Measurements from ENCODE around the gene DDX20.
A peak's percentile ranks its signal among the peaks of the same experiment; 100 is the strongest.

DNA sequence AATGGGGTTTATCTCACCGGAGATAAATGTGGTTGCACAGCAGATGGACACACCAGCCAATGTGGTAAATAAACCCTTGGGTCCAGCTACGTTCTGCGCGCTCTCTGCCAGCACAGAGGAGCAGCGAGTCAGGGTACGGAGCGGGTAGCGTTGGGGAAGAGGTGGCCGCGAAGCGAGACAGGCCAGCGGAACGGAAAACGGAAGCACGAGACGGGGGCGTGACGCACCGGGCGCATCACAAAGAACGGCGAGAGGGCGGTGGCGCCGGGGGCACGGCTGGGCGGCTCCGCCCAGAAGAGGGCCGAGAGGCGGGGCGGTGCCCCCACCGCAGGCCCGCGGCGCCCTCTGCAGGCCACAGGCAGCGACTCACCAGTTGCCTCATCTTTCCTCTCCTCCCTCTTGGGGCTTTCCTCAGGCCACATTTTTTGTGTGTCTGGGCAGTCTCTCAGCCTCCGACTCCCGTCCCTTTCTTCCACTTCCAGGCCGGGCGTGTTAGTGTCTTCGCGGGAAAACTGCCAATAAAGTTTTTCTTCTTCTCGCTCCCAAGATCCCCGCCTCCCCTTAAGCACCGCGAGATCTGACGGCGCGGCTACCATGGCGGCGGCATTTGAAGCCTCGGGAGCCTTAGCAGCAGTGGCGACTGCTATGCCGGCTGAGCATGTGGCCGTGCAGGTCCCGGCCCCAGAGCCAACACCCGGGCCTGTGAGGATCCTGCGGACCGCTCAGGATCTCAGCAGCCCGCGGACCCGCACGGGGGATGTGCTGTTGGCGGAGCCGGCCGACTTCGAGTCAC, at the start of gene DDX20:
- TF ChIP-seq, protein P1, sequence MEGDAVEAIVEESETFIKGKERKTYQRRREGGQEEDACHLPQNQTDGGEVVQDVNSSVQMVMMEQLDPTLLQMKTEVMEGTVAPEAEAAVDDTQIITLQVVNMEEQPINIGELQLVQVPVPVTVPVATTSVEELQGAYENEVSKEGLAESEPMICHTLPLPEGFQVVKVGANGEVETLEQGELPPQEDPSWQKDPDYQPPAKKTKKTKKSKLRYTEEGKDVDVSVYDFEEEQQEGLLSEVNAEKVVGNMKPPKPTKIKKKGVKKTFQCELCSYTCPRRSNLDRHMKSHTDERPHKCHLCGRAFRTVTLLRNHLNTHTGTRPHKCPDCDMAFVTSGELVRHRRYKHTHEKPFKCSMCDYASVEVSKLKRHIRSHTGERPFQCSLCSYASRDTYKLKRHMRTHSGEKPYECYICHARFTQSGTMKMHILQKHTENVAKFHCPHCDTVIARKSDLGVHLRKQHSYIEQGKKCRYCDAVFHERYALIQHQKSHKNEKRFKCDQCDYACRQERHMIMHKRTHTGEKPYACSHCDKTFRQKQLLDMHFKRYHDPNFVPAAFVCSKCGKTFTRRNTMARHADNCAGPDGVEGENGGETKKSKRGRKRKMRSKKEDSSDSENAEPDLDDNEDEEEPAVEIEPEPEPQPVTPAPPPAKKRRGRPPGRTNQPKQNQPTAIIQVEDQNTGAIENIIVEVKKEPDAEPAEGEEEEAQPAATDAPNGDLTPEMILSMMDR (IDR thresholded peaks at IDR 0.05) = peak in 1 of 3 donors; percentile 90
- no peak for TF ChIP-seq POLR2A (IDR thresholded peaks at IDR 0.05)
